PC-9 (cell line): Measurements from ENCODE around the gene SERTAD3. TPM values are rescaled to one million over a fixed set of nuclear protein-coding genes. Genes with fewer than 3 reads are reported as not detected.

Experiments
- BruUV-seq: library from RNA; stranded (reverse); fragments of 400-500 nt; replicated peaks from 2 replicates; lab custom pipeline; 2021; lab: Mats Ljungman, UMichigan
- CTCF ChIA-PET: fragments of 300-600 bp; sonication (Branson Sonifier 250); formaldehyde crosslinking; loops from one replicate; lab custom pipeline; 2022; ENCODE audit warnings: antibody characterized with exemption; lab: Charles Lee
- POLR2A ChIA-PET: fragments of 300-600 bp; sonication (Branson Sonifier 250); formaldehyde crosslinking; loops from one replicate; lab custom pipeline; 2022; ENCODE audit warnings: antibody characterized with exemption; ENCODE audit not compliant: unreplicated experiment; lab: Charles Lee
- DNase-seq, 2 experiments: peaks; one replicate each; pipeline versions ENCODE4 v3.0.0 to v3.0.0-alpha.2; 2015 to 2022; ENCODE audit warnings: mixed read lengths in 1 of 2
- H2AFZ ChIP-seq: fragments of 200-600 bp; sonication (generic); 2 replicates; pipeline ENCODE4 v1.8.1; 2017; ENCODE audit warnings: antibody characterized with exemption
- H3F3A ChIP-seq: fragments of 200-600 bp; sonication (generic); 2 replicates; pipeline ENCODE4 v1.8.1; 2017; ENCODE audit warnings: antibody characterized with exemption, mild to moderate bottlenecking, low read depth; ENCODE audit not compliant: insufficient read depth
- H3K27ac ChIP-seq: fragments of 200-600 bp; sonication (generic); 2 replicates; pipeline ENCODE4 v1.6.1; 2016; ENCODE audit warnings: mixed run types
- H3K27me3 ChIP-seq: fragments of 200-600 bp; sonication (generic); 2 replicates; pipeline ENCODE4 v1.6.1; 2016; ENCODE audit warnings: low read depth, mixed run types; ENCODE audit not compliant: insufficient read depth
- H3K36me3 ChIP-seq: fragments of 200-600 bp; sonication (generic); 2 replicates; pipeline ENCODE4 v1.6.1; 2016; ENCODE audit warnings: low read depth, mixed run types
- H3K4me1 ChIP-seq: fragments of 200-600 bp; sonication (generic); replicated peaks from 2 replicates; pipeline ENCODE4 v1.6.1; 2016; ENCODE audit warnings: mixed run types; ENCODE audit not compliant: insufficient read depth
- H3K4me2 ChIP-seq: fragments of 200-600 bp; sonication (generic); 2 replicates; pipeline ENCODE4 v1.6.1; 2017; ENCODE audit warnings: mixed run types
- H3K4me3 ChIP-seq: fragments of 200-600 bp; sonication (generic); 2 replicates; pipeline ENCODE4 v1.6.1; 2016; ENCODE audit warnings: mixed run types
- H3K79me2 ChIP-seq: fragments of 200-600 bp; sonication (generic); 2 replicates; pipeline ENCODE4 v1.6.1; 2017; ENCODE audit warnings: low read depth, mixed run types
- H3K9me2 ChIP-seq: fragments of 200-600 bp; sonication (generic); 2 replicates; pipeline ENCODE4 v1.8.1; 2017; ENCODE audit warnings: mild to moderate bottlenecking; ENCODE audit not compliant: insufficient read depth
- H3K9me3 ChIP-seq: fragments of 200-600 bp; sonication (generic); 2 replicates; pipeline ENCODE4 v1.8.1; 2016; ENCODE audit warnings: low read depth; ENCODE audit not compliant: insufficient read depth
- H4K20me1 ChIP-seq: fragments of 200-600 bp; sonication (generic); 2 replicates; pipeline ENCODE4 v1.8.1; 2017; ENCODE audit not compliant: insufficient read depth
- CTCF ChIP-seq: fragments of 200-600 bp; sonication (generic); conservative IDR thresholded peaks from 2 replicates; pipeline ENCODE4 v1.6.1; 2017; ENCODE audit warnings: mixed run types, antibody characterized with exemption, mild to moderate bottlenecking, moderate library complexity
- EZH2 ChIP-seq: fragments of 200-600 bp; sonication (generic); IDR thresholded peaks from 2 replicates; pipeline ENCODE4 v1.8.0; 2017; ENCODE audit warnings: antibody characterized with exemption, low read depth
- intact Hi-C: fragments of 100-400 bp; cut with micrococcal nuclease; formaldehyde crosslinking; loops from one replicate; pipeline ENCODE4 v1.10.0; 2022; ENCODE audit not compliant: unreplicated experiment
- total RNA-seq: library from RNA; stranded (reverse); gene quantifications from 2 replicates; pipeline ENCODE4 v1.2.3, GENCODE V29; 2021

The SERTAD3 gene
- total RNA-seq, 1 experiment from 2014 or later = 41.4 TPM

- Histone ChIP-seq H3F3A (peaks cover 5% of the 10 kb centered on the region; the same call in 1 of the 2 replicates), H3K4me3 (peak overlapping the region; percentile 87), H4K20me1 (no peaks in the 10 kb centered on the region), H3K36me3 (no peaks in the 10 kb centered on the region), H3K4me2 (peak overlapping the region; percentile 98), H3K4me1 (peaks cover 12% of the 10 kb centered on the region), H3K9me2 (no peaks in the 10 kb centered on the region), H3K27ac (peak overlapping the region; percentile 92), H3K27me3 (no peaks in the 10 kb centered on the region), H3K79me2 (peaks cover 28% of the 10 kb centered on the region), H3K9me3 (no peaks in the 10 kb centered on the region), H2AFZ (peak overlapping the region; percentile 81)
- POLR2A ChIA-PET = no interaction called here
- intact Hi-C loops = loop anchor here (1.0 to 10.0 kb wide), 4 partner anchors 18 to 292 kb away; partner anchors contain the start of genes COQ8B and ITPKC
- CTCF ChIA-PET = no interaction called here
- no peak for DNase-seq
- TF ChIP-seq CTCF (no peak), EZH2 (no peak)
- BruUV-seq = TSS peak; percentile 66
Measured at GRCh38 chr19:40424637-40425449, 19.3 kb downstream of the SERTAD3 start.

- CTCF ChIA-PET = no interaction called here
- no TSS peak for BruUV-seq
Measured at GRCh38 chr19:40423938-40424337, 20.2 kb downstream of the SERTAD3 start.

More at GRCh38 chr19:40423938-40424337, 20.2 kb downstream of the SERTAD3 start:
- Histone ChIP-seq H3K9me3 (no peaks in the 10 kb centered on the region), H4K20me1 (no peaks in the 10 kb centered on the region), H3K36me3 (no peaks in the 10 kb centered on the region), H3K79me2 (peaks cover 28% of the 10 kb centered on the region), H3K27me3 (no peaks in the 10 kb centered on the region), H3K9me2 (no peaks in the 10 kb centered on the region), H2AFZ (no peak overlapping the region), H3K4me2 (peak overlapping the region; percentile 98), H3F3A (peaks cover 5% of the 10 kb centered on the region; the same call in 1 of the 2 replicates), H3K4me1 (peaks cover 12% of the 10 kb centered on the region), H3K4me3 (no peak overlapping the region; the same call in 1 of the 2 replicates), H3K27ac (no peak overlapping the region)
- intact Hi-C loops = loop anchor here (10.0 kb wide), 1 partner anchor 101 kb away; no protein-coding TSS in a partner anchor
- TF ChIP-seq CTCF = no peak
- DNase-seq = no peak
- POLR2A ChIA-PET = no interaction called here
